GM12865 (cell line): Measurements from ENCODE around the gene ARHGAP6.
"Not testable (repeated sequence)": the region's sequence is repeated elsewhere in the genome, so short reads cannot be mapped to it uniquely, and the experiment has no call there.

Experiments used
- DNase-seq: peaks from one replicate; pipeline ENCODE4 v3.0.0; 2010; ENCODE audit warnings: low read depth
- H3K4me3 ChIP-seq: 2 replicates; pipeline ENCODE4 v1.5.1; 2011; ENCODE audit warnings: mild to moderate bottlenecking, low read depth, low read length, control low read depth
- CTCF ChIP-seq: IDR thresholded peaks from 2 replicates; pipeline ENCODE4 v1.5.1; 2011; ENCODE audit warnings: low read length, control low read depth, low read depth, inconsistent platforms; ENCODE audit not compliant: insufficient read depth; ENCODE audit errors: missing control alignments

Gene ARHGAP6

GRCh38 chrX:11374570-11374969 lies 291.1 kb downstream of the ARHGAP6 start:
- TF ChIP-seq CTCF = no peak
- H3K4me3 ChIP-seq = no peak overlapping the region
- DNase-seq = no peak

GRCh38 chrX:11371106-11371505 lies 294.6 kb downstream of the ARHGAP6 start:
- no peak for TF ChIP-seq CTCF
- no peak for DNase-seq
- no peak overlapping the region for H3K4me3 ChIP-seq

- TF ChIP-seq CTCF = no peak
- DNase-seq = no peak
- no peak overlapping the region for H3K4me3 ChIP-seq
These were observed 297.9 kb downstream of the ARHGAP6 start for GRCh38 chrX:11367609-11368430.

GRCh38 chrX:11366998-11367595 lies 298.6 kb downstream of the ARHGAP6 start:
- TF ChIP-seq CTCF = no peak
- H3K4me3 ChIP-seq = no peak overlapping the region
- DNase-seq = no peak

GRCh38 chrX:11365426-11365825 lies 300.3 kb downstream of the ARHGAP6 start:
- no peak for DNase-seq
- no peak for TF ChIP-seq CTCF
- H3K4me3 ChIP-seq = no peak overlapping the region

GRCh38 chrX:11364835-11365234 lies 300.9 kb downstream of the ARHGAP6 start:
- H3K4me3 ChIP-seq = no peak overlapping the region
- TF ChIP-seq CTCF = no peak
- no peak for DNase-seq

- not testable (repeated sequence) for DNase-seq, H3K4me3 ChIP-seq
These were observed 301.9 kb downstream of the ARHGAP6 start for GRCh38 chrX:11363825-11364224.
